ENCODE measurements around the gene RPS6KA1.

DNA sequence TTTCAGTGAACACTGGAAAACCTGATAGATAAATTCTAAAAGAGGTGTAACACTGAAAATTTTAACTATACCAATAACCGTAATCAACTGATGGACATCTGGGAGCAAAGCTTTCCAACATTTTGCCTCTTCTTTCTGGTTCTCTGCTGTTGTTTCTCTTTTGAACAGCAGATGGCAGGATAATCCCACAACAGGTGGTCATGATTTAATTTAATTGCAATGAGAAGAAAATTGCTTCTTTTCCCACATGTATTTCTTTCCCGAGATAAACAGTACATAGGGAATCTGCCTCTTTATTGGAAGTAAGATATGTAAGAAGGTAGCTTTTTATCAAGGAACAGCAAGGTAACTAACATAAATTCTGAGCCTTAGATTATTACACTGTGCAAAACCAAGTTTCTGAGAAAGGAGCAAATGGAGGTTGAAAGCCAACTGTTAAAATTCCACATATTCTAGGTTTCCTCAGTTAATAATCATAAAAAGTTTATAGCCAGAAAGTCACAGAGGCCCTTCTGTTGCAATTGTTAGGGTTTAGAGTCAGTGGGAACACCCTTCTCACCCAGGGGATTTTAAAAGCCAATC lies 72.9 kb downstream of the RPS6KA1 start:
- TF ChIP-seq FOXP2 (optimal IDR thresholded peaks at IDR 0.05; ENCODE audit: borderline replicate concordance, extremely low read depth, extremely low read length, insufficient read depth) (no peak), TAF1 (IDR thresholded peaks at IDR 0.05; ENCODE audit: borderline replicate concordance, insufficient read depth, low read length) (no peak), SIN3A (IDR thresholded peaks at IDR 0.05; ENCODE audit: borderline replicate concordance, insufficient read depth, low read length) (no peak), POLR2AphosphoS5 (IDR thresholded peaks at IDR 0.05; ENCODE audit: low read depth, low read length) (no peak)
- TF ChIP-seq, protein P1, sequence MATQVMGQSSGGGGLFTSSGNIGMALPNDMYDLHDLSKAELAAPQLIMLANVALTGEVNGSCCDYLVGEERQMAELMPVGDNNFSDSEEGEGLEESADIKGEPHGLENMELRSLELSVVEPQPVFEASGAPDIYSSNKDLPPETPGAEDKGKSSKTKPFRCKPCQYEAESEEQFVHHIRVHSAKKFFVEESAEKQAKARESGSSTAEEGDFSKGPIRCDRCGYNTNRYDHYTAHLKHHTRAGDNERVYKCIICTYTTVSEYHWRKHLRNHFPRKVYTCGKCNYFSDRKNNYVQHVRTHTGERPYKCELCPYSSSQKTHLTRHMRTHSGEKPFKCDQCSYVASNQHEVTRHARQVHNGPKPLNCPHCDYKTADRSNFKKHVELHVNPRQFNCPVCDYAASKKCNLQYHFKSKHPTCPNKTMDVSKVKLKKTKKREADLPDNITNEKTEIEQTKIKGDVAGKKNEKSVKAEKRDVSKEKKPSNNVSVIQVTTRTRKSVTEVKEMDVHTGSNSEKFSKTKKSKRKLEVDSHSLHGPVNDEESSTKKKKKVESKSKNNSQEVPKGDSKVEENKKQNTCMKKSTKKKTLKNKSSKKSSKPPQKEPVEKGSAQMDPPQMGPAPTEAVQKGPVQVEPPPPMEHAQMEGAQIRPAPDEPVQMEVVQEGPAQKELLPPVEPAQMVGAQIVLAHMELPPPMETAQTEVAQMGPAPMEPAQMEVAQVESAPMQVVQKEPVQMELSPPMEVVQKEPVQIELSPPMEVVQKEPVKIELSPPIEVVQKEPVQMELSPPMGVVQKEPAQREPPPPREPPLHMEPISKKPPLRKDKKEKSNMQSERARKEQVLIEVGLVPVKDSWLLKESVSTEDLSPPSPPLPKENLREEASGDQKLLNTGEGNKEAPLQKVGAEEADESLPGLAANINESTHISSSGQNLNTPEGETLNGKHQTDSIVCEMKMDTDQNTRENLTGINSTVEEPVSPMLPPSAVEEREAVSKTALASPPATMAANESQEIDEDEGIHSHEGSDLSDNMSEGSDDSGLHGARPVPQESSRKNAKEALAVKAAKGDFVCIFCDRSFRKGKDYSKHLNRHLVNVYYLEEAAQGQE (IDR thresholded peaks at IDR 0.05; ENCODE audit: insufficient read depth in 1 of 2, low read depth in 2 of 2, low read length in 2 of 2), result no peak
